Psoas muscle (tissue), 8 donors: ENCODE results near the gene RYR2. TPM values are rescaled to one million over a fixed set of nuclear protein-coding genes. Genes with fewer than 3 reads are reported as not detected.

Source experiments
- ATAC-seq, 4 donors: fragments of 200-7000 bp; cut with Tn5 transposase; one replicate each; pipeline ENCODE4 v1.9.1; 2020; ENCODE audit warnings: moderate library complexity in 3 of 4, mild to moderate bottlenecking in 2 of 4
- DNase-seq, 2 donors: peaks; one replicate each; pipeline ENCODE4 v3.0.0-alpha.2; 2020
- H3K27ac ChIP-seq: fragments of 200-600 bp; one replicate; pipeline ENCODE4 v1.8.0; 2022
- H3K27me3 ChIP-seq, 3 donors: fragments of 200-600 bp in 1 of 3; one replicate each; pipeline versions ENCODE4 v1.6.1 to v1.8.0; 2013 to 2022; ENCODE audit warnings: low read length in 2 of 3, mild to moderate bottlenecking in 2 of 3, moderate library complexity in 1 of 3; ENCODE audit not compliant: insufficient read depth in 3 of 3
- H3K36me3 ChIP-seq, 2 donors: fragments of 200-600 bp in 1 of 2; one replicate each; pipeline versions ENCODE4 v1.6.1 to v1.8.0; 2013 to 2022; ENCODE audit warnings: low read depth in 1 of 2, mild to moderate bottlenecking in 1 of 2, moderate library complexity in 1 of 2; ENCODE audit not compliant: insufficient read depth in 1 of 2
- H3K4me1 ChIP-seq: fragments of 200-600 bp; one replicate; pipeline ENCODE4 v1.8.0; 2022
- H3K4me3 ChIP-seq: fragments of 200-600 bp; one replicate; pipeline ENCODE4 v1.8.0; 2022; ENCODE audit warnings: mild to moderate bottlenecking
- H3K9me3 ChIP-seq: fragments of 200-600 bp; one replicate; pipeline ENCODE4 v1.8.0; 2022
- CTCF ChIP-seq: fragments of 200-600 bp; IDR thresholded peaks from one replicate; pipeline ENCODE4 v1.8.0; 2022; ENCODE audit warnings: antibody characterized with exemption
- WGBS, 3 donors: extraction: QIAGEN DNeasy Blood & Tissue Kit; methylation state at CpG; one replicate each; pipeline versions ENCODE4 v1.1.6 to v1.1.7; 2013; 5-methylcytosine and 5-hydroxymethylcytosine counted together
- intact Hi-C, 2 donors: fragments of 100-400 bp; cut with DNase I; formaldehyde crosslinking; loops; one replicate each; pipeline versions ENCODE4 v1.11.0 to v1.14.2; 2022
- polyA plus RNA-seq, 3 donors: library from polyadenylated mRNA; stranded (reverse); fragments of 200-250 nt; gene quantifications; one replicate each; pipeline ENCODE4 v1.2.3, GENCODE V29; 2013
- total RNA-seq, 4 donors: library from RNA; stranded (reverse); fragmentation: NEBNext Ultra II Directional in 2 of 4; extraction: Animal tissue kit (Norgen Biotek cat#: 25700) in 2 of 4; gene quantifications; one replicate each; pipeline versions ENCODE4 v1.2.1 to v1.2.4, GENCODE V29; 2021 to 2023
- donor health status: healthy with polysubstance abuse.
- donor health status: DM: no; HTN: no; CAD: no; lungs with moderate emphysema.
- donor health status: Bipolar disorder and iron deficiency.
- donor health status: healthy.
- donor health status: DM: yes; HTN: yes; CAD: no.
- donor health status: DM: no; HTN: no; CAD: no.
- donor health status: DM: no; HTN: no; CAD: no.
- donor health status: DM: yes; HTN: yes; CAD: no.

Gene RYR2
- total and polyA plus RNA-seq, 7 donors = 0.06 to 0.48 (median 0.25) TPM

- 65 to 73% (median 73%) methylated on average over 2 of the region's 2 CpGs for WGBS, 3 donors
Observed at GRCh38 chr1:237640011-237640671, 598.2 kb downstream of the RYR2 start.

GRCh38 chr1:237640966-237641365 is 599.0 kb downstream of the RYR2 start:
- H3K4me1 ChIP-seq = no peaks in the 10 kb centered on the region
- no peaks in the 10 kb centered on the region for H3K36me3 ChIP-seq
- no peak for DNase-seq
- H3K27ac ChIP-seq = no peak overlapping the region
- H3K27me3 ChIP-seq = no peaks in the 10 kb centered on the region
- no peak for TF ChIP-seq CTCF
- ATAC-seq = no peak
- intact Hi-C loops = no loop called here
- 55 to 74% (median 59%) methylated on average over 2 of the region's 2 CpGs for WGBS, 3 donors
- no peaks in the 10 kb centered on the region for H3K9me3 ChIP-seq
- H3K4me3 ChIP-seq = no peak overlapping the region

More at GRCh38 chr1:237640011-237640671, 598.2 kb downstream of the RYR2 start:
- ATAC-seq (no peak), DNase-seq (no peak)
- intact Hi-C loops = no loop called here
- Histone ChIP-seq H3K9me3 (no peaks in the 10 kb centered on the region), H3K27ac (no peak overlapping the region), H3K4me1 (no peaks in the 10 kb centered on the region), H3K36me3 (no peaks in the 10 kb centered on the region), H3K27me3 (no peaks in the 10 kb centered on the region), H3K4me3 (no peak overlapping the region)
- TF ChIP-seq CTCF = no peak

GRCh38 chr1:237650809-237651208 is 608.8 kb downstream of the RYR2 start:
- Histone ChIP-seq H3K27me3 (no peaks in the 10 kb centered on the region), H3K4me1 (no peaks in the 10 kb centered on the region), H3K27ac (no peak overlapping the region), H3K36me3 (no peaks in the 10 kb centered on the region), H3K4me3 (no peak overlapping the region), H3K9me3 (no peaks in the 10 kb centered on the region)
- TF ChIP-seq CTCF = no peak
- intact Hi-C loops = no loop called here
- ATAC-seq (no peak), DNase-seq (no peak)

GRCh38 chr1:237655778-237656177 is 613.8 kb downstream of the RYR2 start:
- H3K36me3 ChIP-seq = no peaks in the 10 kb centered on the region
- no peak for TF ChIP-seq CTCF
- no peaks in the 10 kb centered on the region for H3K9me3 ChIP-seq
- H3K27me3 ChIP-seq = no peaks in the 10 kb centered on the region
- DNase-seq (no peak), ATAC-seq (no peak)
- intact Hi-C loops = no loop called here
- H3K4me3 ChIP-seq = no peak overlapping the region
- WGBS, 3 donors = 59 to 84% (median 83%) methylated on average over 2 of the region's 2 CpGs
- no peaks in the 10 kb centered on the region for H3K4me1 ChIP-seq
- H3K27ac ChIP-seq = no peak overlapping the region

- ATAC-seq = no peak
- Histone ChIP-seq H3K36me3 (no peaks in the 10 kb centered on the region), H3K4me3 (no peak overlapping the region), H3K4me1 (no peaks in the 10 kb centered on the region), H3K27me3 (no peaks in the 10 kb centered on the region), H3K27ac (no peak overlapping the region), H3K9me3 (no peaks in the 10 kb centered on the region)
- 82 to 87% (median 85%) methylated on average over 5 of the region's 5 CpGs for WGBS, 3 donors
- intact Hi-C loops = no loop called here
- no peak for TF ChIP-seq CTCF
- no peak for DNase-seq
Observed at GRCh38 chr1:237664348-237664747, 622.4 kb downstream of the RYR2 start.
